Aorta (tissue), 5 donors: ENCODE results near the gene KIF26B. TPM values are rescaled to one million over a fixed set of nuclear protein-coding genes. Genes with fewer than 3 reads are reported as not detected.

Experiments used
- ATAC-seq: fragments of 200-7000 bp; cut with Tn5 transposase; one replicate; pipeline ENCODE4 v1.9.1; 2022; ENCODE audit warnings: moderate library complexity; ENCODE audit not compliant: low FRiP score
- DNase-seq, 2 donors: peaks; one replicate each; pipeline ENCODE4 v3.0.0-alpha.2; 2020
- H3K27ac ChIP-seq, 2 donors: one replicate each; pipeline ENCODE4 v1.5.1; 2013; ENCODE audit warnings: low read length in 2 of 2, mild to moderate bottlenecking in 2 of 2, moderate library complexity in 2 of 2, control low read depth in 1 of 2, inconsistent platforms in 1 of 2, low read depth in 1 of 2
- H3K27me3 ChIP-seq, 2 donors: one replicate each; pipeline ENCODE4 v1.6.1; 2013; ENCODE audit warnings: control low read depth in 1 of 2, low read length in 1 of 2, mild to moderate bottlenecking in 1 of 2, moderate library complexity in 1 of 2; ENCODE audit not compliant: insufficient read depth in 2 of 2, control insufficient read depth in 1 of 2
- H3K36me3 ChIP-seq, 2 donors: one replicate each; pipeline ENCODE4 v1.6.1; 2013; ENCODE audit warnings: control low read depth in 1 of 2, low read length in 1 of 2, mild to moderate bottlenecking in 1 of 2; ENCODE audit not compliant: insufficient read depth in 2 of 2, control insufficient read depth in 1 of 2
- H3K4me1 ChIP-seq, 2 donors: one replicate each; pipeline ENCODE4 v1.6.1; 2013; ENCODE audit warnings: low read length in 2 of 2, control low read depth in 1 of 2, mild to moderate bottlenecking in 1 of 2, moderate library complexity in 1 of 2; ENCODE audit not compliant: insufficient read depth in 2 of 2, control insufficient read depth in 1 of 2
- H3K4me3 ChIP-seq, 2 donors: one replicate each; pipeline ENCODE4 v1.5.1; 2013; ENCODE audit warnings: low read length in 2 of 2, control low read depth in 1 of 2, mild to moderate bottlenecking in 1 of 2
- H3K9me3 ChIP-seq: one replicate; pipeline ENCODE4 v1.6.1; 2013; ENCODE audit warnings: mild to moderate bottlenecking, low read length; ENCODE audit not compliant: control insufficient read depth
- WGBS, 2 donors: extraction: QIAGEN DNeasy Blood & Tissue Kit; methylation state at CpG; one replicate each; pipeline ENCODE4 v1.1.7; 2013; 5-methylcytosine and 5-hydroxymethylcytosine counted together
- intact Hi-C, 2 donors: fragments of 100-400 bp; cut with DNase I; formaldehyde crosslinking; loops; one replicate each; pipeline versions ENCODE4 v1.14.2 to v1.15.0; 2022
- polyA plus RNA-seq, 2 donors: library from polyadenylated mRNA; stranded (reverse); fragments of 200-250 nt; gene quantifications; one replicate each; pipeline ENCODE4 v1.2.3, GENCODE V29; 2013
- total RNA-seq, 2 donors: library from RNA; stranded (reverse); fragmentation: NEBNext Ultra II Directional; extraction: Animal tissue kit (Norgen Biotek cat#: 25700); gene quantifications; one replicate each; pipeline ENCODE4 v1.2.1, GENCODE V29; 2021
- donor health status: healthy with polysubstance abuse.
- donor health status: Bipolar disorder and iron deficiency.
- donor health status: DM: no; HTN: no; CAD: no.
- donor health status: DM: no; HTN: no; CAD: no.
- donor health status: DM: yes; HTN: yes; CAD: no.

Gene KIF26B
- total and polyA plus RNA-seq, 4 donors = under 0.01 to 0.58 (median 0.30) TPM

- Histone ChIP-seq H3K27me3 (no peaks in the 10 kb centered on the region), H3K4me1 (no peaks in the 10 kb centered on the region), H3K4me3 (no peak overlapping the region), H3K27ac (no peak overlapping the region), H3K36me3 (no peaks in the 10 kb centered on the region), H3K9me3 (peaks cover 2% of the 10 kb centered on the region)
- intact Hi-C loops = no loop called here
- no peak for DNase-seq
- no peak for ATAC-seq
- 83 to 86% methylated on average over 3 of the region's 3 CpGs for WGBS, 2 donors
These were observed 383.2 kb downstream of the KIF26B start for GRCh38 chr1:245537992-245538391.

DNA sequence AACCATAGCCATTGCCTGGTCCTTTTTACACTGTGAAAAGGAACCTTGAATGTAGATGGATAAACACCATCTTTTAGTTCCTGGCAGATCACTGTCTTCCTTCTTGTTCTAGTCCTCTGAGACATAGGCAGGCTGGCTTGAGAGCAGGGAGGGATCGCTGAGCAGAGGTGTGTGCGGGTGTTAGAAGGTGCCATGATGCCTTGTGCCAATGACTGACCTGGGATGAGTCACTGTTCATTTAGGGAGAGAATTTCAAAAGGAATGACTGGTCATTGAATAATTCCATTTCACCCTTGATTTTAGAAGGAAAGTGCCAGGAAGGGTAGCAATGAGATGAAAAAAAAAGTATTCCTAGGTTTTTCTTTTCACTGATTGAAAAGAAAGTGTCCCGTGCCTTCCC, 383.9 kb downstream of the KIF26B start:
- Histone ChIP-seq H3K4me3 (no peak overlapping the region), H3K9me3 (peaks cover 2% of the 10 kb centered on the region), H3K27ac (no peak overlapping the region), H3K27me3 (no peaks in the 10 kb centered on the region), H3K36me3 (no peaks in the 10 kb centered on the region), H3K4me1 (no peaks in the 10 kb centered on the region)
- ATAC-seq (no peak), DNase-seq (no peak)
- 86 to 89% methylated on average over 3 of the region's 3 CpGs for WGBS, 2 donors
- intact Hi-C loops = no loop called here

- 72 to 77% methylated on average over 14 of the region's 14 CpGs for WGBS, 2 donors
- no peaks in the 10 kb centered on the region for H3K36me3 ChIP-seq
- no peak overlapping the region for H3K27ac ChIP-seq
- intact Hi-C loops = no loop called here
- no peaks in the 10 kb centered on the region for H3K27me3 ChIP-seq
- H3K4me1 ChIP-seq = no peaks in the 10 kb centered on the region
- ATAC-seq = no peak
- H3K9me3 ChIP-seq = peaks cover 2% of the 10 kb centered on the region
- DNase-seq = no peak
- H3K4me3 ChIP-seq = no peak overlapping the region
These were observed 386.6 kb downstream of the KIF26B start for GRCh38 chr1:245541369-245541768.

DNA sequence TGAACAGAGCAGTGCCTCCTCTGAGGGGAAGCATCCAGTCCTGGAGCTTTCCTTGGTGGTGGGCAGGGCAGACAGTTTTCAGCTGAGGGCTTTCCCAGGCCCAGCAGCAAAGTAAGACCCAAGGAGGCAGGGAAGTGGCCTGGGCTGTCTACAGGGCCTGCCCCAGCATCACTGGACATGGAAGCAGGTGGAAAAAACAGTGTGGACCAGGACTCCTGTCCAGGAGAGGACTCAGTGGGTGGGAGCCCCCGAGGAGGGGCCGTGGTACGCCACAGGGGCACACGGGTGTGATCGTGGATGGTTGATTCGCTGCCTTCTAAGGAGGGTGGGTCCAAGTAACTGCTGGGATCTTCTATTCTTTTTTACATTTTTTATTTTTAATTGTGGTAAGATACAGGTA, 387.6 kb downstream of the KIF26B start:
- WGBS, 2 donors = 94 to 96% methylated on average over 6 of the region's 6 CpGs
- no peaks in the 10 kb centered on the region for H3K9me3 ChIP-seq
- H3K36me3 ChIP-seq = no peaks in the 10 kb centered on the region
- DNase-seq = no peak
- ATAC-seq = no peak
- H3K27ac ChIP-seq = no peak overlapping the region
- no peak overlapping the region for H3K4me3 ChIP-seq
- H3K27me3 ChIP-seq = no peaks in the 10 kb centered on the region
- H3K4me1 ChIP-seq = no peaks in the 10 kb centered on the region
- intact Hi-C loops = no loop called here

- no peak overlapping the region for H3K27ac ChIP-seq
- H3K4me3 ChIP-seq = no peak overlapping the region
- DNase-seq = no peak
- H3K9me3 ChIP-seq = no peaks in the 10 kb centered on the region
- 82 to 89% methylated on average over 5 of the region's 5 CpGs for WGBS, 2 donors
- H3K4me1 ChIP-seq = no peaks in the 10 kb centered on the region
- intact Hi-C loops = no loop called here
- no peaks in the 10 kb centered on the region for H3K36me3 ChIP-seq
- no peak for ATAC-seq
- H3K27me3 ChIP-seq = no peaks in the 10 kb centered on the region
These were observed 389.5 kb downstream of the KIF26B start for GRCh38 chr1:245544236-245544635.

DNA sequence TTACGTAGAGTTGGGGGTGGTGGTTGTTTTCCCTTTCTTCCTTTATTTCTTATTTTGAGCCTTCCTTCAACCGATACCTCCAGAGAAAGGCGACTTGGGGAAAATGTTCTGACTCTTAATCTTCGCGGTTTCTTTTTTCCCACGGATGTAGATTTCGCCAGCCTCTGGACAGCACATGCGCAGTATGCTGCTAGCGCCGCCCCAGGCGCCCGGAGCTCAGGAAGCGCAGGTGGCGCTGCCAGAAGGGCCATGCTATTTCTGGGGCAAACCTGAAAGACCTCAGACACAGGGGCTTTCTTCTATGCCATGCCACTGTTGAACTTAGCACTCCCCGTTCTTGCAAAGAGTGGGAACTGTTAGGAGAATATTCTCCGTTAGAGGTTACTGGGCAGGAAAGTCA, 392.1 kb downstream of the KIF26B start:
- Histone ChIP-seq H3K27me3 (no peaks in the 10 kb centered on the region), H3K4me3 (no peak overlapping the region), H3K27ac (no peak overlapping the region), H3K9me3 (no peaks in the 10 kb centered on the region), H3K36me3 (no peaks in the 10 kb centered on the region), H3K4me1 (no peaks in the 10 kb centered on the region)
- no peak for DNase-seq
- ATAC-seq = no peak
- intact Hi-C loops = loop anchor here in 1 of 2 donors (2.0 kb wide), 1 partner anchor 52 kb away; no protein-coding TSS in a partner anchor
- 66 to 75% methylated on average over 16 of the region's 16 CpGs for WGBS, 2 donors

GRCh38 chr1:245549996-245550719, 395.4 kb downstream of the KIF26B start:
- intact Hi-C loops = no loop called here
- 37 to 39% methylated on average over 18 of the region's 18 CpGs for WGBS, 2 donors
- no peak for ATAC-seq
- Histone ChIP-seq H3K27ac (no peak overlapping the region), H3K4me3 (no peak overlapping the region), H3K36me3 (no peaks in the 10 kb centered on the region), H3K4me1 (no peaks in the 10 kb centered on the region), H3K27me3 (no peaks in the 10 kb centered on the region), H3K9me3 (peaks cover 1% of the 10 kb centered on the region)
- DNase-seq = no peak

DNA sequence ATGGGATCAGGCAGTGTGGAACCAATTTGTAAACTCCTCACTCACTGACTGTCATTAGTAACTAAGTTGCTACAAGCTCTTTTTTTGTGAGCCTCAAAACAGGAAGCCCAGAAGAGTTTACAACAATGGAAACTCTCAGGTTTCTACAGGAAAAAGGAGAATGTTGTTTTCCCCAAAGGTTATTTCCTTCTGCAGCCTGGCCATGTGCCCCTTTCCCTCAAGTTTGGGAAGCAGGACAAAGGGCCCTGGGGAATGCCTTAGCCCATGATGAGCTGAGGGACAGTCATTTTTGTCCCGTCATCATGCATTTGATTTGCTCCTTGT, 395.9 kb downstream of the KIF26B start:
- Histone ChIP-seq H3K27ac (no peak overlapping the region), H3K27me3 (no peaks in the 10 kb centered on the region), H3K9me3 (peaks cover 1% of the 10 kb centered on the region), H3K36me3 (no peaks in the 10 kb centered on the region), H3K4me1 (no peaks in the 10 kb centered on the region), H3K4me3 (no peak overlapping the region)
- 53 to 57% methylated on average over 1 of the region's 1 CpG for WGBS, 2 donors
- DNase-seq (no peak), ATAC-seq (no peak)
- intact Hi-C loops = no loop called here

- intact Hi-C loops = no loop called here
- WGBS, 2 donors = 92 to 93% methylated on average over 9 of the region's 9 CpGs
- DNase-seq (no peak), ATAC-seq (no peak)
- H3K4me3 ChIP-seq = no peak overlapping the region
- H3K27ac ChIP-seq = no peak overlapping the region
- H3K9me3 ChIP-seq = peaks cover 1% of the 10 kb centered on the region
- H3K36me3 ChIP-seq = no peaks in the 10 kb centered on the region
- H3K4me1 ChIP-seq = no peaks in the 10 kb centered on the region
- H3K27me3 ChIP-seq = no peaks in the 10 kb centered on the region
These were observed 396.8 kb downstream of the KIF26B start for GRCh38 chr1:245551536-245551935.
